ENCODE results near the gene ODAD4.

GRCh38 chr17:41930009-41930832 lies at the start of gene ODAD4:
- TF ChIP-seq CTCF (IDR thresholded peaks at IDR 0.05; ENCODE audit: control extremely low read depth in 1 of 3, insufficient read depth in 1 of 3, low read depth in 1 of 3, low read length in 3 of 3) = peak in 2 of 3 experiments; percentile 30 to 47; a peak in 3 of 4 replicates
- peak in 1 of 2 experiments; percentile 84; a peak in 2 of 3 replicates for TF ChIP-seq POLR2A (IDR thresholded peaks at IDR 0.05; ENCODE audit: control extremely low read depth in 1 of 2, low read depth in 2 of 2, low read length in 2 of 2)
- TF ChIP-seq MAX (IDR thresholded peaks at IDR 0.05) = peak; percentile 61
- no peak for TF ChIP-seq RNF2 (IDR thresholded peaks at IDR 0.05; ENCODE audit: borderline replicate concordance, low read depth, low read length, missing control alignments, poor library complexity, severe bottlenecking)

Data from H1 (cell line).